SU-DHL-6 (cell line): Measurements from ENCODE around the gene DNAJB8.

ENCODE experiments used
- H2AFZ ChIP-seq: fragments of 200-600 bp; sonication (generic); 2 replicates; pipeline ENCODE4 v1.6.1; 2014; ENCODE audit warnings: low read depth, mild to moderate bottlenecking, moderate library complexity, mixed read lengths, antibody characterized with exemption, low read length; ENCODE audit not compliant: severe bottlenecking
- H3F3A ChIP-seq: fragments of 200-600 bp; shearing (Covaris generic); 2 replicates; pipeline ENCODE4 v1.6.0; 2016; ENCODE audit warnings: antibody characterized with exemption, mild to moderate bottlenecking; ENCODE audit not compliant: insufficient read depth
- H3K27ac ChIP-seq: fragments of 200-600 bp; sonication (generic); 2 replicates; pipeline ENCODE4 v1.5.1; 2016; ENCODE audit warnings: low read depth, mild to moderate bottlenecking, low read length, moderate library complexity, mixed read lengths
- H3K27me3 ChIP-seq: fragments of 200-600 bp; sonication (generic), shearing (Covaris generic); 2 replicates; pipeline ENCODE4 v1.6.0; 2014; ENCODE audit warnings: mild to moderate bottlenecking, low read length
- H3K36me3 ChIP-seq: fragments of 200-600 bp; sonication (generic); 2 replicates; pipeline ENCODE4 v1.6.1; 2014; ENCODE audit warnings: mild to moderate bottlenecking, low read length, mixed read lengths
- H3K4me2 ChIP-seq: fragments of 300-600, 200-600 bp; shearing (Covaris generic), sonication (generic); 2 replicates; pipeline ENCODE4 v1.6.0; 2014; ENCODE audit warnings: low read length, low read depth, mild to moderate bottlenecking; ENCODE audit not compliant: poor library complexity, severe bottlenecking
- H3K4me3 ChIP-seq: fragments of 200-600 bp; sonication (generic); 2 replicates; pipeline ENCODE4 v1.5.1; 2014; ENCODE audit warnings: antibody characterized with exemption, low read length, mild to moderate bottlenecking, mixed read lengths; ENCODE audit not compliant: insufficient read depth, poor library complexity, severe bottlenecking
- H3K79me2 ChIP-seq: fragments of 200-600 bp; sonication (generic); 2 replicates; pipeline ENCODE4 v1.6.1; 2014; ENCODE audit warnings: mild to moderate bottlenecking, low read length, moderate library complexity; ENCODE audit not compliant: insufficient read depth
- H3K9ac ChIP-seq: fragments of 200-600 bp; sonication (generic); 2 replicates; pipeline ENCODE4 v1.7.0; 2014; ENCODE audit warnings: mild to moderate bottlenecking, low read length
- H3K9me2 ChIP-seq: fragments of 200-600 bp; sonication (generic); replicated peaks from 2 replicates; pipeline ENCODE4 v1.6.1; 2014; ENCODE audit warnings: low read length; ENCODE audit not compliant: insufficient read depth
- H3K9me3 ChIP-seq: fragments of 200-600 bp; sonication (generic); 2 replicates; pipeline ENCODE4 v1.6.1; 2014; ENCODE audit warnings: low read length, mixed read lengths; ENCODE audit not compliant: insufficient read depth
- H4K20me1 ChIP-seq: fragments of 200-600 bp; sonication (generic); 2 replicates; pipeline ENCODE4 v1.6.1; 2014; ENCODE audit warnings: low read depth, mild to moderate bottlenecking, antibody characterized with exemption, low read length, moderate library complexity, mixed read lengths
- EZH2phosphoT487 ChIP-seq: fragments of 200-600 bp; sonication (generic), shearing (Covaris generic); conservative IDR thresholded peaks from 2 replicates; pipeline ENCODE4 v1.6.1; 2018; ENCODE audit warnings: mild to moderate bottlenecking, antibody characterized with exemption, low read length, moderate library complexity, mixed read lengths
- TF ChIP-seq, protein P1 (sequence below): fragments of 200-600 bp; sonication (generic); IDR thresholded peaks from one replicate; pipeline ENCODE4 v1.5.1; 2017; ENCODE audit warnings: antibody characterized with exemption, mild to moderate bottlenecking, low read length, moderate library complexity; ENCODE audit not compliant: insufficient read depth, poor library complexity, severe bottlenecking

The DNAJB8 gene

DNA sequence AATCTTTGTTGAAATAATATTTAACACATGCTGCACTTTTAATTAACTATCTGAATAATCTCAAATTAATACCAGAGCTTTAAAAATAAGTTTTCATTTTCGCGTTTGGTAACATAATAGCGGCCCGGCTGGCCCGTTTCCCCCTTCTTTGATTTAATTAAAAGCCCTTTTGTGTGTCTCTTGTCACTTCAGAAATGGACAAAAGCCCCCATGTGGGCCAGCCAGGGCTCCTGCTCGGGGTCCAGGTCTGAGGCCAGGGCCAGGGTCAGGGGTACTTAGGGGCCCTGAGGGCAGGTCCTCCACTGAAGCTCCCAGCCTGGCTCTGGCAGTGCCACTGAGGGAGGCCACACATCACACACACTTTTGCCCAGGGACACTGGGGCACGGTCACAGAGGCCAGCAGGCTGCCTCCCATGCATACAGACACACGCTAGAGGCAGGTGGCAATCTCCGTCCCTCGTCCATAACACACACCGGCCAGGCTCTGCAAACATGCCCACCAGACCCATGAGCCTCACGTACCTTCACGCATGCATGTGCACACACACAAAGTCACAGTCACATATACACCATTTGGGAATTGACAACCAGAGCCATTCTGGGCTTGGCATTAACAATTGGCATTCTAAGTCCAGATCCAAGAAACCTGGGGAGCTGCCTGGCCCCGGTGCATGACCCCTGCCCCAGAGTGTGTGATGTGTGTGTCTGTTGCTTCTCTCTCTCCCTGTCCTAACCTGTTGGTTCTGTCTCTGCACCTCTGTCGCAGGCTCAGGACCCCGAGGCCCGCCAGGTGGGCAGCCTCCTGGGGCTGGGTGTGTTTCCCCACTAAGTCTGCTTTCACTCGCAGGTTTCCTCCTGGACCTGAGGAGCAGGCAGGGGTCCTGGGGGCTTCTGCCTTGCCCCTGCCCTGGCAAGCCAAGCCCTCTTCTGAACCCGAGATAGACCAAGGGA, 38.5 kb downstream of the DNAJB8 start:
- H3K9me2 ChIP-seq = no peaks in the 10 kb centered on the region
- no peak overlapping the region for H3K4me3 ChIP-seq
- H3K9me3 ChIP-seq = no peaks in the 10 kb centered on the region
- TF ChIP-seq EZH2phosphoT487 = no peak
- TF ChIP-seq, protein P1, sequence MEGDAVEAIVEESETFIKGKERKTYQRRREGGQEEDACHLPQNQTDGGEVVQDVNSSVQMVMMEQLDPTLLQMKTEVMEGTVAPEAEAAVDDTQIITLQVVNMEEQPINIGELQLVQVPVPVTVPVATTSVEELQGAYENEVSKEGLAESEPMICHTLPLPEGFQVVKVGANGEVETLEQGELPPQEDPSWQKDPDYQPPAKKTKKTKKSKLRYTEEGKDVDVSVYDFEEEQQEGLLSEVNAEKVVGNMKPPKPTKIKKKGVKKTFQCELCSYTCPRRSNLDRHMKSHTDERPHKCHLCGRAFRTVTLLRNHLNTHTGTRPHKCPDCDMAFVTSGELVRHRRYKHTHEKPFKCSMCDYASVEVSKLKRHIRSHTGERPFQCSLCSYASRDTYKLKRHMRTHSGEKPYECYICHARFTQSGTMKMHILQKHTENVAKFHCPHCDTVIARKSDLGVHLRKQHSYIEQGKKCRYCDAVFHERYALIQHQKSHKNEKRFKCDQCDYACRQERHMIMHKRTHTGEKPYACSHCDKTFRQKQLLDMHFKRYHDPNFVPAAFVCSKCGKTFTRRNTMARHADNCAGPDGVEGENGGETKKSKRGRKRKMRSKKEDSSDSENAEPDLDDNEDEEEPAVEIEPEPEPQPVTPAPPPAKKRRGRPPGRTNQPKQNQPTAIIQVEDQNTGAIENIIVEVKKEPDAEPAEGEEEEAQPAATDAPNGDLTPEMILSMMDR = no peak
- no peak overlapping the region for H2AFZ ChIP-seq
- H3K36me3 ChIP-seq = no peaks in the 10 kb centered on the region
- no peak overlapping the region for H3K27ac ChIP-seq
- no peaks in the 10 kb centered on the region for H3K79me2 ChIP-seq
- no peaks in the 10 kb centered on the region for H3F3A ChIP-seq
- H3K9ac ChIP-seq = no peak overlapping the region
- H4K20me1 ChIP-seq = no peaks in the 10 kb centered on the region
- no peak overlapping the region for H3K4me2 ChIP-seq
- no peaks in the 10 kb centered on the region for H3K27me3 ChIP-seq

DNA sequence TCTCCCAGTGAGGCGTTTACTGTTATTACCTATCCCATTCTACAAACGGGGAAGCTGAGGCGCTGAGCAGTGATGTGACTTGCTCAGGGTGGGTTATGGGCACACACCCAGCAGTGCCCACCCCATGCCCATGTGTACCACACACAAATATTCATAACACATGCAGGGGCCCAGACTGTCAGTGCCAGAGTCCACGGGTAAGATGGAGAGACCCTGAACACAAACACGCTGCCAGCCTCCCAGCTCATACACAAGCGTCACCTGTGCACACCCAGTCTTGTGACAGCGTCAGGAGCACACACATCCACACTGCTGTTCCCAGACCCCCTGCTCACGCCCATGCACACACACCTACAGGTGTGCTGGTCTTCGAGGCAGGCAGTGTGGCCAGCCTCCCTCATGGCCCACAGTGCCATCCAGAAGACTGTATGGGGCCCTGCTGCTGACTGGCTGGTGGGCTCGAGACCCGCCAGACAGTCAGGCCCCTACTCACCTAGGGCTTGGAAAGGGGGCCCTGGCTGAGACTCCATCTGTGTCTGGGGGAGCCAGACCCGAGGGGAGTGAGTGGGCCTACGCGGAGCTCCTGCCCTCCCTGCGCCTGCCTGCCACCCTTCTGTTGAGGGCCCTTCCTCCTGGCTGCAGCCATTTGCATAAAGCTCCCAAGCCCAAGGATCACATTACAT, 39.4 kb downstream of the DNAJB8 start:
- no peaks in the 10 kb centered on the region for H3F3A ChIP-seq
- H4K20me1 ChIP-seq = no peaks in the 10 kb centered on the region
- H3K9me3 ChIP-seq = no peaks in the 10 kb centered on the region
- no peaks in the 10 kb centered on the region for H3K36me3 ChIP-seq
- H3K9ac ChIP-seq = no peak overlapping the region
- no peaks in the 10 kb centered on the region for H3K9me2 ChIP-seq
- H3K27ac ChIP-seq = no peak overlapping the region
- no peaks in the 10 kb centered on the region for H3K27me3 ChIP-seq
- no peak overlapping the region for H3K4me3 ChIP-seq
- H2AFZ ChIP-seq = no peak overlapping the region
- H3K4me2 ChIP-seq = no peak overlapping the region
- TF ChIP-seq EZH2phosphoT487 = no peak
- TF ChIP-seq, protein P1 = no peak
- H3K79me2 ChIP-seq = no peaks in the 10 kb centered on the region

GRCh38 chr3:128426128-128426921, 40.4 kb downstream of the DNAJB8 start:
- Histone ChIP-seq H3K36me3 (no peaks in the 10 kb centered on the region), H2AFZ (no peak overlapping the region), H3K79me2 (no peaks in the 10 kb centered on the region), H3K9ac (no peak overlapping the region), H3K27me3 (no peaks in the 10 kb centered on the region), H3F3A (no peaks in the 10 kb centered on the region), H3K27ac (no peak overlapping the region), H3K4me2 (peak overlapping the region; percentile 29), H3K4me3 (no peak overlapping the region), H4K20me1 (no peaks in the 10 kb centered on the region), H3K9me2 (no peaks in the 10 kb centered on the region), H3K9me3 (no peaks in the 10 kb centered on the region)
- TF ChIP-seq, protein P1 = peak; percentile 68
- TF ChIP-seq EZH2phosphoT487 = no peak
